HG03135 (cell line): ENCODE results near the gene LCE2A.

Experiments
- ATAC-seq: cut with Tn5 transposase; IDR thresholded peaks from one replicate; pipeline ENCODE4 v1.9.1; 2021; ENCODE audit warnings: mild to moderate bottlenecking, moderate library complexity; ENCODE audit not compliant: unreplicated experiment

The LCE2A gene

DNA sequence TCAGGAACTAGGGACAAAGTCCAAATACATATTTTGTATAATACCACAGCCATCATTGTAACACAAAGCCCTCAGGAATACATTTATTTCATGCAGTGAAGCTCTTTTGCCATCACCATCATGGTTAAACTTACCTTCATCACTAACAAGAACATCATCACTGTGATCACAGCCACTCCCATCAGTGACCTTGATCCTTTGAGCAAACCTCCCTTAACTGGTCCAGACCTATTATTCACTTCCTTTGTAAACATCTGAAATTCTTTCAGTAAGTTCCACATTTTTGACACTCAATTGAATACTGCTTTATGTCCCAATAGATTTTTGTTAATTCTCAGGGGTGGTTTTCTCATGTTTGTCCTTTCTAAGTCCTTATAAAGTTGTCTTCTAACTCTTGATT lies 43.5 kb downstream of the LCE2A start:
- no peak for ATAC-seq

DNA sequence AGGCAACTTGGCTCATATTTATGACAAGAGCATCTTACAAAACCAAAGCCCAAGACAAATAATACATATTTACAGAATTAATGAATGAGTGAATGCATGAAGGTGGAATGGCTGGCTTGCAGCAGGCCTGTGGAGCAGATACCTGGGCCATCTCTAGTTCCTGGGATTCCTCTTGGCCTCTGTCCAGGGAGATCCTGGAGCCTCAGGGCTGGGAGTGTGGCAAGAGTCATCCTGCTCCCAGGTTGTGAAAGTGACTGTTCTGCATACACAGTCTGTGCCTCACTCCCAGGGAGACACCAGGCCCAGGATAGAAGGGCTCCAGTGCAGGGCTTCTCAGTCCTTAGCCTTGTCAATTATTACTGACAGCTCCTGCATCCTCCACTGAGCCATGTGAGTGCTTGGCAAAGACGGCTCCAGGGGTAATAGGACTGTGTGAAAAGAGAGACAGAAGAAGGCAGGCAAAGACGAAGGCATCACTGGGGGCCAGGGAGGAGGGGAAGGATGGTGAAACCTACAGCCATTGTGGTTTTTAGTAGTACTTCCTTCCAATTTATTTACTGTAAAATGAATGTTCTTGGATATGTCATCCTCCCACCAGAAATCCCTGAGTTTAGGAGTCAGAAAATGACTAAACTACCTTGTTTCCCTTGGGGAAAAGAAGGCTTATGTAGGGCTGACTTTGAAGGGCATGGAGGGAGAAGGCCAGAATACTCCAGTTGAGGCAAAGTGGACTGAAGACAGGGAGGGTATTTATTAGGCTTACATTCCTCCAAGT lies 45.4 kb downstream of the LCE2A start:
- no peak for ATAC-seq

DNA sequence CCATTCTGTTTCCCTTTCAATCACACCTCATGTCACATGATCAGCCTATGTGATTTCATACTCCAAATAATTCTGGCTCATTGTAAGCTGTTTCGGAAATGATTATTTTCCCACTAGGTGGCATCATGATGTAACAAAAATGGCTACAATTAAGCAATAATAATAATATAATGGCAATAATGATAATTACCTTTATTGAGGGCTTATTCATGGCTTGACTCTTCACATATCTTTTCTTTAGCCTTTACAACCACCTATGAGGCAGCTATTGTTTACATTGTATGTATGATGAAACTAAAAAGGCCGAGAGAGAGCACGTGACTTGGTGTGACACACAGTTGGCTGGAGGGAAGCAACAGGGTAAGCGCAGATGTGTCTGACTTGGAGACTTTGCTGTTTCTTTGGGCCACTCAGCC lies 47.2 kb downstream of the LCE2A start:
- no peak for ATAC-seq

DNA sequence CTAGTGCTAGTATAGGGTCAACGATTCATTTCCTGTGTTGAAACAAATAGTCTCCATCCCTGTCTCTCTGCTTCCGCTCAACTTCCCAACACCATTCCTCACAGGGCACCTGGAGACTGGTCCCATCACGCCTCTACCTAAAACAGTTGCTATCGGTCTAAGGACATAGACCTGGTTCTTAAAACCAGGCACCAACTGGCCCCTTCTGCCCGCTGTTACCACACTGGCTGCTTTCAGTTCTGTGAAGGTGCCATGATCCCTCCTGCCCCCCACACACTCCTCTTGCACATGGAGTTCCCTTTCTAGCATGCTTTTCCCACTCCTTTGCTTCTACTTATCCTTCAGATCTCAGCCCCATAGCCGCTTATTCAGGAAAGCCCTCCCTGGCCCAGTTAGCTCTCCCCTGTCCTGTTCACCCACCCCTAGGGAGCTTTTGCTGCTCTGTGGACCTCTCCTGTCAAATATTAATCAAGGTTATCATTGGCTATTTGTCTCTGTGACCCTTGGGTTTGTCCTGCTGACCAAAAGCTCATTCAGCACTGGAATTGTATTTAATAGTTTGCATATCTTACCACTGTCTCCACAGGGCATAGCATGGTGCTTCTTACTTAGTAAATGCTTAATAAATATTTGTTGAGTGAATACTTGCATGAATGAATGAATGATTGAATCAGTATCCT lies 47.8 kb downstream of the LCE2A start:
- no peak for ATAC-seq

DNA sequence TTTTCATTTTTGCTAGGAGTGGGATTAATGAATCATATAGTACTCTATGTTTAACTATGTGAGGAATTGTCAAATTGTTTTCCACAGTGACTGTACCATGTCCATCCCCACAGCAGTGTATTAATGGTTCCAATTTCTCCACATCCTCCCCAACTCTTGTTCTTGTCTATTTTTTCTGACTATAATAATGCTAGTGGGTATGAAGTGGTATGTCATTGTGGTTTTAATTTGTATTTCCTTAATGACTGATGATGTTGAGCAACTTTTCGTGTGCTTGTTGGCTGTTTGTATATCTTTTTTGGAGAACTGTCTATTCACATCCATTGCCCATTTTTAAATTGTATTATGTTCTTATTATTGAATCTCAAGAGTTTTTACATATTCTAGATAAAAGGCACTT lies 49.7 kb downstream of the LCE2A start:
- ATAC-seq, result no peak
